Cerebellar nuclear complex (tissue), 1 donor: ENCODE data around the gene FAM9B.

Source experiments
- DNase-seq, 2 experiments: peaks; one replicate each; lab custom pipeline; 2025; lab: John Stamatoyannopoulos, UW

FAM9B gene

DNA sequence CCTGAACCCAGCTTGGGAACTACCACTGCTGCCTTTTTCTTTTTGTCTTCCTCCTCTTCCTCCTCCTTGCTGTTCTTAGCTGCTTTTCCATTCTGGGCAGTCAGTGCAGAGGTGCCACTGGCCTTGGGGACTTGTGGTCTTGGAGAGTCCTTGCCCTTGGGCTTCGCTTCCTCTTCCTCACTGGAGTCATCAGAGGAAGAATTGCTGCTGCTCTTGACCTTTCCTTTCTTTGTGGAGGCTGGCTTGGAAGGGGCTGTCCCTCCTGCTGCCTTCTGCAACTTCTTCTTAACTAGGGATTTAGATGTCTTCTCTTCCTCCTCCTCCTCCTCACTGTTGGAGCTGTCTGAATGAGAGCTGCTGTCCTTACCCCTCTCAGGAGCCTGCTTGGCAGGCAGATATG is 53.2 kb downstream of the FAM9B start:
- DNase-seq, result no peak
